ENCODE data around the gene ASB1. TPM values are rescaled to one million over a fixed set of nuclear protein-coding genes. Genes with fewer than 3 reads are reported as not detected.

ASB1 gene
- total RNA-seq, 1 donor from 2014 or later, result 34.4 TPM

DNA sequence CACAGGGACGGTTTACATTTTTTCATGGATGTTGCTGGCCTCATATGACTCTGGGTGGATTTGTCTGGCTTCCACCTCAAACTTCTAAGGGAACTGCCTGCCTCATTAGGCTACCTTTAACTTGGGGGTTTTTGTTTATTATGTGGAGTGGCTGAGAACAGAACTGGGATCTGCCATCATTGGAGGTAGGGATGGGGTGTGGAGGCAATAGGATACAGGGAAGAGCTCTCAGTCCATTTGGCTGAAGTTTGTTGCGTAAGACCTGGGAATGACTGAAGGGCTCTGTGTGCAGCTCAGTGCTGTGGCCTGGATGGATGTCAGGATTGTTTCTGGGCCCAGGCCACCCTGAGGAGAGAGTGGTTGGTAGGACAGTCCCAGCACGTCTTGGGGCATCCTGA, 31.2 kb downstream of the ASB1 start:
- peaks cover 4% of the 10 kb centered on the region for H3K36me3 Mint-ChIP-seq
- peaks cover 3% of the 10 kb centered on the region for H3K27me3 Mint-ChIP-seq
- peaks cover 10% of the 10 kb centered on the region for H3K9me3 Mint-ChIP-seq
- H3K4me3 Mint-ChIP-seq, result no peak overlapping the region
- TF ChIP-seq, protein P1, sequence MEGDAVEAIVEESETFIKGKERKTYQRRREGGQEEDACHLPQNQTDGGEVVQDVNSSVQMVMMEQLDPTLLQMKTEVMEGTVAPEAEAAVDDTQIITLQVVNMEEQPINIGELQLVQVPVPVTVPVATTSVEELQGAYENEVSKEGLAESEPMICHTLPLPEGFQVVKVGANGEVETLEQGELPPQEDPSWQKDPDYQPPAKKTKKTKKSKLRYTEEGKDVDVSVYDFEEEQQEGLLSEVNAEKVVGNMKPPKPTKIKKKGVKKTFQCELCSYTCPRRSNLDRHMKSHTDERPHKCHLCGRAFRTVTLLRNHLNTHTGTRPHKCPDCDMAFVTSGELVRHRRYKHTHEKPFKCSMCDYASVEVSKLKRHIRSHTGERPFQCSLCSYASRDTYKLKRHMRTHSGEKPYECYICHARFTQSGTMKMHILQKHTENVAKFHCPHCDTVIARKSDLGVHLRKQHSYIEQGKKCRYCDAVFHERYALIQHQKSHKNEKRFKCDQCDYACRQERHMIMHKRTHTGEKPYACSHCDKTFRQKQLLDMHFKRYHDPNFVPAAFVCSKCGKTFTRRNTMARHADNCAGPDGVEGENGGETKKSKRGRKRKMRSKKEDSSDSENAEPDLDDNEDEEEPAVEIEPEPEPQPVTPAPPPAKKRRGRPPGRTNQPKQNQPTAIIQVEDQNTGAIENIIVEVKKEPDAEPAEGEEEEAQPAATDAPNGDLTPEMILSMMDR (conservative IDR thresholded peaks at IDR 0.05), result no peak
- no peak for DNase-seq (ENCODE audit: extremely low spot score, unreplicated experiment)
- H3K27ac Mint-ChIP-seq, result no peak overlapping the region
- H3K4me1 Mint-ChIP-seq (ENCODE audit: unreplicated experiment), result no peaks in the 10 kb centered on the region

DNA sequence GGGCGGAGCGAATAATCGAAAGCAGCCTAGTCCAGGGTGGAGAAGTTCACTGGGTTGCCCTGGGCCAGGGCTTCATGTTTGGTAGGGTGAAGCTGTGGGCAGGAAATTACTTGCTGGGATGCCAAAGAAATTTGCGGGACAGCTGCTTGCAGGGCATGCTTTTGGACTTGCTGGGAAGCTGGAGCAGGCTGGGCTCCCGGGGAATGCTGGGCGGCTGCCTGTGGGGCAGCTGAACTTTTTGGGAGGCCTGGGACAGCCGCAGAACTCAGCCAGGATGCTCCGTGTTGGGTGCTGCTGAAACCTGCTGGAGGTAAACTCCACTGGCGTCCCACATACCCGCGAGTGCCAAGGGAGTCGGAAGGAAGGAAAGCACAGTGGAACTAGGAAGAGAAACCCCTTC, 31.9 kb downstream of the ASB1 start:
- peaks cover 3% of the 10 kb centered on the region for H3K27me3 Mint-ChIP-seq
- H3K27ac Mint-ChIP-seq, result no peak overlapping the region
- no peaks in the 10 kb centered on the region for H3K4me1 Mint-ChIP-seq (ENCODE audit: unreplicated experiment)
- no peak overlapping the region for H3K4me3 Mint-ChIP-seq
- TF ChIP-seq, protein P1 (conservative IDR thresholded peaks at IDR 0.05), result no peak
- H3K9me3 Mint-ChIP-seq, result peaks cover 10% of the 10 kb centered on the region
- no peak for DNase-seq (ENCODE audit: extremely low spot score, unreplicated experiment)
- H3K36me3 Mint-ChIP-seq, result peaks cover 4% of the 10 kb centered on the region

DNA sequence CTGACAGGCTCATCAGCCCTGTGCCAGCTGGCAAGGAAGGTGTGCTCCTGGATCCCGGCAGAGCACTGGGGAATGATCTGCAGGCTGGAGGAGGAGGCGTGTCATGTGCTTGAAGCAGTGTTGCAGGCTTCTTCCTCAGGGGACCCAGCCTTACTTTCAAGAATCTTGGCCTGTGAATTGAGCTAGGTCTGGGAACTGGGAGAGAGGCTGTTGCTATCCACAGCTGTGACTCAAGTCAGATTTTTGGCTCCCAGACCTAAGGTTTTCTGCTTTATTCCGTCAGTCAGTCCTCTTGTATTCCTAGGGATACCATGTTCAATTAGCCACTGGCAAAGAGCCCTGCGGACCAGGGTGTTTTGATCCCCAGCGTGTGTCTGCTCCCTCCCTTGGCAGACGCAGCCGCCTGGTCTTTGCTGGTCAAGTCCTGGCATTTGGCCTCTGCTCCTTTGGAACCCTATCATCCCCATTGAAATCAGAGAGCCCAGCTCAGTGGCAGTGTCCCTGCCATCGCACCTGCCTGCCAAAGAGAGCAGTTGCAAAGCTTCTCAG, 32.4 kb downstream of the ASB1 start:
- peaks cover 3% of the 10 kb centered on the region for H3K27me3 Mint-ChIP-seq
- H3K27ac Mint-ChIP-seq, result no peak overlapping the region
- no peak for DNase-seq (ENCODE audit: extremely low spot score, unreplicated experiment)
- TF ChIP-seq, protein P1 (conservative IDR thresholded peaks at IDR 0.05), result no peak
- peaks cover 10% of the 10 kb centered on the region for H3K9me3 Mint-ChIP-seq
- H3K4me1 Mint-ChIP-seq (ENCODE audit: unreplicated experiment), result no peaks in the 10 kb centered on the region
- H3K4me3 Mint-ChIP-seq, result no peak overlapping the region
- peaks cover 3% of the 10 kb centered on the region for H3K36me3 Mint-ChIP-seq

DNA sequence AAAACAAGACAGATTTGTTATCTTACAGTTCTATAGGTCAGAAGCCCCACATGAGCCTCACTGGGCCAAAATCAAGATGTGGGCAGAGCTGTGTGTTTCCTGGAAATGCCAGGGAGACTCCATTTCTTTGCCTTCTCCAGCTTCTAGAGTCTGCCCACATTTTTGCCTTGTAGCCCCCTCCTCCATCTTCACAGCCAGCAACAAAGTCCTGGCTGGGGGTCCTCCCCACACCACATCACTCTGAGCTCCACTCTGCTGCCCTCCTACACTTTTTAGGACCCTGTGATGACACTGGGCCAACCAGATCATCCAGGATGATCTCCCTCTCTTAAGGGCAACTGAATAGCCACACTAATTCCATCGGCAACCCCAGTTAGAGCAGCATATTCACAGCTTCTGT, 34.3 kb downstream of the ASB1 start:
- no peak overlapping the region for H3K27ac Mint-ChIP-seq
- peaks cover 10% of the 10 kb centered on the region for H3K9me3 Mint-ChIP-seq
- peaks cover 3% of the 10 kb centered on the region for H3K27me3 Mint-ChIP-seq
- no peak overlapping the region for H3K4me3 Mint-ChIP-seq
- TF ChIP-seq, protein P1 (conservative IDR thresholded peaks at IDR 0.05), result no peak
- no peaks in the 10 kb centered on the region for H3K4me1 Mint-ChIP-seq (ENCODE audit: unreplicated experiment)
- H3K36me3 Mint-ChIP-seq, result no peaks in the 10 kb centered on the region
- no peak for DNase-seq (ENCODE audit: extremely low spot score, unreplicated experiment)

DNA sequence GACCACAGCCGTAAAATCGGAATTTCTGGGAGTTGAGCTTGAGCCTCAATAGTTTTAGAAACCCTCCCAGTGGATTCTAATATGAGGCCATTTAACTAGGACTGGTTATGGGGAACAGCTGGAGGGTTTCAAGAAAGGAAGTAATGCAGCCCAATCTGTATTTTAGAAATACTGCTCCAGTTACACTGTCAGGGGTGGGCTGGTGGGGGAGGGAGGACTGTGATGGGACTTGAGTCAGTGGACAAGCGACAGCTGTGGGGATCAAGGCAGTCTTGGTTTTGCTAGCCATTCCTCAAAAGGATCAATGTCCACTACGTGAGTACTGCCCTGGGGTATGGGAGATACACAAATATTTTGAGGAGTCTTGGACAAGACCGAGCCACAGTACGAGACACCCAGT, 34.8 kb downstream of the ASB1 start:
- H3K27ac Mint-ChIP-seq, result no peak overlapping the region
- no peaks in the 10 kb centered on the region for H3K4me1 Mint-ChIP-seq (ENCODE audit: unreplicated experiment)
- peaks cover 6% of the 10 kb centered on the region for H3K9me3 Mint-ChIP-seq
- H3K27me3 Mint-ChIP-seq, result peaks cover 3% of the 10 kb centered on the region
- TF ChIP-seq, protein P1 (conservative IDR thresholded peaks at IDR 0.05), result no peak
- no peaks in the 10 kb centered on the region for H3K36me3 Mint-ChIP-seq
- no peak for DNase-seq (ENCODE audit: extremely low spot score, unreplicated experiment)
- no peak overlapping the region for H3K4me3 Mint-ChIP-seq

DNA sequence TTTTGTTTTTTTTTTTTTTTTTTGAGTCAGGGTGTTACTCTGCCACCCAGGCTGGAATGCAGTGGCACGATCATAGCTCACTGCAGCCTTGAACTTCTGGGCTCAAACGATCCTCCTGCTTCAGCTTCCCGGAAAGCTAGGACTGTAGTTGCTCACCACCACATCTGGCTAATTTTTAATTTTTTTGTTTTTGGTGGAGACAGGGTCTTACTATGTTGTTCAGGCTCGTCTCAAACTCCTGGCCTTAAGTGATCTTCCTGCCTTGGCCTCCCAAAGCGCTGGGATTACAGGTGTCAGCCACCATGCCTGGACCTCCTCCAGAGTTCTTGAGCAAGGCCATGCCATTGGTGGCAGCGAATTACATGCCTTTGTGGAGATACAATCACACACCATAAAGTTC, 35.2 kb downstream of the ASB1 start:
- H3K27me3 Mint-ChIP-seq, result peaks cover 3% of the 10 kb centered on the region
- TF ChIP-seq, protein P1 (conservative IDR thresholded peaks at IDR 0.05), result no peak
- H3K9me3 Mint-ChIP-seq, result peaks cover 2% of the 10 kb centered on the region
- H3K4me3 Mint-ChIP-seq, result no peak overlapping the region
- no peaks in the 10 kb centered on the region for H3K36me3 Mint-ChIP-seq
- no peak for DNase-seq (ENCODE audit: extremely low spot score, unreplicated experiment)
- H3K27ac Mint-ChIP-seq, result no peak overlapping the region
- no peaks in the 10 kb centered on the region for H3K4me1 Mint-ChIP-seq (ENCODE audit: unreplicated experiment)

All from type B pancreatic cell (in vitro differentiated cells).